ENCODE results near the gene DNAH10.

DNAH10 gene

DNA sequence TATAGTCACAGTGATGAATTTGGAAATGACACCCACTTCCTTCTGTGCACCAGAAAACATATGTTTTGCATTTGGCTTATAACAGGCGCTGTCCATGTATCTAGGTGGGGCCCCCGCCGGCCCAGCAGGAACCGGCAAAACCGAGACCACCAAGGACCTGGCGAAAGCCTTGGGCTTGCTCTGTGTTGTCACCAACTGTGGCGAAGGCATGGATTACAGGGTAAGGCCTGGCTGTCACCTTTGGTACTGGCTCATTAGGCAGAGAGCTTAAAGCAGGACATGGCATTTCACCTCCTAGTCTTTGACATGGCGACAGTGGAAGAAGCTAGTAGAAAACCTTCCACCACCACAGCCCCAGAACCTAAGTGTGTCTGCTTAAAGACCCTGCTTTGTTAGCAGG, 85.8 kb downstream of the DNAH10 start:
- no peak for DNase-seq

DNA sequence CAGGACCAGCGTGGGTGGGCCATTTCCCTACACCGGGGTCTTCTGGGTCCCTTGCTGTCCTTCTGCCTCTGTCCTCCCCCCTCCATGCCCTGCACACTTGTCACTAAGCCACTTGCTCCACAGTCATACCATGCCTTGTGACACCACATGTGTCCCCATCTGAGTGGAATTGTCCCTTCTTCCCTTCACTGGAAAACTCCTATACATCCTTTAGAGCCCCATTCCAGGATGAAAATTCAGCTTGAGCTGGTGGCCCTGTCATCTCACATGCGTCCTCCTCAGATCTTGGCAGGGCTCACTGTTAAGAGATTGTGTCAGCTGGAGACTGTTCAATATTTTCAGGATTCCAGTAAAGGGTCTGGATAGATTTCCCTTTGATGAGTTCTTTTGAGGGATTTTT, 87.4 kb downstream of the DNAH10 start:
- no peak for DNase-seq

DNA sequence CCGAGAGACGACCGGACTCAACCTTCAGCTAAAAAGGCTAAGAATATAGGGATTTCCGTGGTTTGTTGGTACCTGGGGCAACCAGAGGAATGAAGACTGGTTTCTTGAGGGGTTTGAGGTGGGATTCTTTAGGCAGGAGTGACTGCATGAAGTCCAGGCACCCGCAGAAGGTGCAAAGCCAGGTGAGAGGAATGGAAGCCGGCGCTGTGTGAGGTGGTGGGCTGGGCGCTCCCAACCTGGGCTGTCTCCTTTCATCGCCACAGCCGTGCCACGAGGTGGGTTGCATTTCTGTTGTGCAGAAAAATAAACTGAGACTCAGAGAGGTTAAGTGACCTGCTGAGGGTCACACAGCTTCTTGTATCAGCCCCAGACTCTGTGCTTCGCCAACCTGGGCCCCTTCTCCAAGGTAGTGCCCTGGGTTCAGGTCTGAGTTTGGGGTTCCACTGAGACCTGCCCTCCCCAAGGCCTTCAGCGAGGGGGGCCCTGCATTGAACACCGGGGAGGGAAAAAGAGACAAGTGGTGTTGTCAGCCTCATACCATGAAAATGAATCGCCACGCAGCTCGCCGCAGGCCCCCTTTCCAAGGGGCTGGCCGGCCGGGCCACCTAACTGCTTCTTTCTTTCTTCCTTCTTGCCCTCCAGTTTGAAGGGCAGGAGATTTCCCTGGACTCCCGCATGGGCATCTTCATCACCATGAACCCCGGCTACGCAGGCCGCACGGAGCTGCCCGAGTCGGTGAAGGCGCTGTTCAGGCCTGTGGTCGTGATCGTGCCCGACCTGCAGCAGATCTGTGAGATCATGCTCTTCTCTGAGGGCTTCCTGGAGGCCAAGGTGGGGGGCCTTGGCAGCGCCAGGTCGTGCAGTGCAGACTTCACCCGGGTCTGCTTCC, 88.4 kb downstream of the DNAH10 start:
- no peak for DNase-seq

DNA sequence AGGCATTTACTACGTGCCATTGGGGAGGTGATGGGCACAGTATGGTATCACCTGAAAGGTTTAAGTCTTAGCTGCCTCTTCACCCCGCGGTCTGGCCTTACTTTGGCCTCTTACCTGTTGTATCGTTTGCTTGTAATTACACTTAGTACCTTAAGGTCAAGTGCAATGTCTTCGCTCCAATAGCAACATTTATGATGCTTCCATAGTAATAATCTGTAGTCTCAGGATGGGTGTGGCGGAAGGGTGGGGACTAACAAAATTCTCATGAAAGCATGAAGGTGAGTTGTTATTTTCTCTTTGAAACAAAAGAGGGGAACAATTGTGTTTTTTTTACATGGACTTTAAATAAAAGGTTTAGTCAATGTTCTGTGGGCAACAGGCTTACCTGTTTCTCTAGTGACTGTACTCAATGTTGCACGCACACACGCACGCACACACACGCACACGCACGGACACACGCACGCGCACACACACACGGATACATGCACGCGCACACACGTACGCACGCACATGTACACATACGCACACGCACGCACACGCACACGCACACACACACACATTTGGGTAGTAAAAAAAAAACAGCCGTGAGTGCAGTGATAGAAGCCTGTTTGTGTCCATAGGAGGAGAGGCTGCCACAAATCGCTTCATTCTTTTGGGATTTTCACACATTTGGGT, 91.4 kb downstream of the DNAH10 start:
- no peak for DNase-seq

DNA sequence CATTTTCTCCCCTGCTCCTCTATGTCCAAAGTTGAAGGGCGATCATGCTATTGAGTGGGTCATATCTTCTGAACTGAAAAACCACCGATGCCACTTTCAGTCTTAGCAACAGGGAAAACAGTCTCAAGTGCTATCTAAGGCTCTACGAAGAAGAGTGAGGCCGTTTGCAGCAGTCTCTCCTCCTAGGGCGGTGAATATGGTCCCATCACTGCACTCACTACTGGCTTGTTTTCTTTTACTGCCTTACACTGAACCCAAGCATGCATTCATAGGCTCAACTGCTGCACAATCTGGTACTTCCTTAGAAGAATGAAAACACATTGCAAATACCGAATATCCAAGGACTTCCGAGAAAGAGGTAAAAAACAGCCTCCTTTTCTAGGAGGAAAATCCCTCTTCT, 92.1 kb downstream of the DNAH10 start:
- no peak for DNase-seq

DNA sequence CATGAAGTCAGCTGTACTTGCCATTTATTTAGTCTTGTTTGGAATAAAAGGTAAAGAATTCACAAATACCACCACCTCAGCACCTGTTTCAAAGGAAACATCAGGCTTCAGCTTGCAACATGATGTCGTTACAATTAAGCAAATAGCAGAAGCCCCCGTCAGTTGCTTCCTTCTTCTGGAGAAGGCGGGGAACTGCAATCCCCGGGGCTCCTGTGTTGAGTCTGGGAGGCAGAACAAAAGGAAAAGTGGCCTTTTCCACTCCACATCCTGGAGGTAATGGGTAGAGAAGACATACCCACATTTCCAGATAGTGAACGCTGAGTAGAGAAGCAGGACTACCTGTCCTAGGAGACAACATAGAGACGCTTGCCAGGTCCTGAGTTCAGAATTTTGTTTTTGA, 92.8 kb downstream of the DNAH10 start:
- no peak for DNase-seq

DNA sequence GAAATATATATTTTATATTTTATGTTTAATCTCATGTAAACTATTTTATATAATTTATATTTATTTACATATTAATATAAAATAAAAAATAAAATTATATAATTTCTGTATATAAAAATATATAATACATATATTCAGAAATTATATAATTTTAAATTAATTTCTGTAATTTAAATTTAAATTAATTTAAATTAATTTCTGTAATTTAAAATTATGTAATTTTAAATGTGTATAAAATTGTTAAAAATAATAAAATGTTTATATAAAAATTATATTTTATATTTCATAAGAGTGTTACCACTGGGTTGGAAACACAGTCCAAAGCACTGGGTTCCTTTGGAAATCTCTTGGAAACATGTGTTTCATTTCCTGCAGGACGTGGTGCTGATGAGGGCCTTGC, 94.6 kb downstream of the DNAH10 start:
- no peak for DNase-seq

DNA sequence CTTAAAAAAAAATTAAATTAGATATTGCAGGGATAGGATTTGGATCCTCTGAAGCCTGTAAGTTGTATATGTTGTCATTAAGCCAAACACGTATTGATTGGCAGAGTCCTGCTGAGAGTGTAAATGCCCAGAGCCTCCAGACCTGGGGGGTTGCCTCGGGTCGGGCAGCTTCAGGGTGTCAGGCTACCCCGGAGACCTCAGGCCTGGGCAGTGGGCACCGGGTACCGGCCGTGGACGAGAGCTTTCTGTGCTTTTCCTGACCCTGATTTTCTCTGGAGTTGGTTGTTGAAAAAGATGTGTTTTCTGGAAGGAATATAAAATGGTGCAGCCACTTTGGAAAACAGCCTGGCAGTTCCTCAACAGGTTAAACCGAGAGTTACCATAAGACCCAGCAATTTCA, 96.1 kb downstream of the DNAH10 start:
- DNase-seq, result no peak

DNA sequence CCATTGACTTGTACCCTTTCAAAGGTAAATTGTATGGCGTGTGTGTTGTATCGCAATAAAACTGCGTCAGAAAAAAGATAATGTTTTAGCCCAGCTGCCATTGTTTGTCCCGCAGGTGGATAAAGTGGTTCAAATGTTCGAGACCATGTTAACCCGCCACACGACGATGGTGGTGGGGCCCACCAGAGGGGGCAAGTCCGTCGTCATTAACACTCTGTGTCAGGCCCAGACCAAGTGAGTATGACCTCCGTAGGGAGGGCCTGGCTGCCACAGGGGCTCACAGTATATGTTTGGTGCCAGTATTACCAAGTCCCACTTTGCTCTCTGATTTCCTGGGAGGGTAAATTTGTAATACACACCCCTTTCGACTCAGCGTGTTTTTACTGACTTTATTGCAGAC, 96.9 kb downstream of the DNAH10 start:
- no peak for DNase-seq

DNA sequence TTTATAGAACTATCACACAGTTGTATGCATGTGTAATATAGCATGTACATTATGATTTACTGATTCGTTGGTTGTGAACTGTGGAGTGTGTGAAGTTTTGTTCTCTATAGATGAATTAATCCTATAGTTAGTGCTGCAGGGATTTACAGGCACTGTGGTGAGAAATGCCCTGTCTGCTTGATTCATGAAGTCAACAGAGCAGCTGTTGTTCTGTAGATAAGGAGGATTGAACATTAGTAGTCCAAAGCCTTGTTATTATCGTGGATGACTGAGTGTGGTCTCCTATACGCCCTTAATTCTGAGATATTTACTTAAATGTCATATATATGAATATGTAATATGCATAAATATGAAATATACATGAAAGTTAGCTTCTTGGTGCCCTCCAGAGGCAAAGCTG, 98.3 kb downstream of the DNAH10 start:
- no peak for DNase-seq

DNA sequence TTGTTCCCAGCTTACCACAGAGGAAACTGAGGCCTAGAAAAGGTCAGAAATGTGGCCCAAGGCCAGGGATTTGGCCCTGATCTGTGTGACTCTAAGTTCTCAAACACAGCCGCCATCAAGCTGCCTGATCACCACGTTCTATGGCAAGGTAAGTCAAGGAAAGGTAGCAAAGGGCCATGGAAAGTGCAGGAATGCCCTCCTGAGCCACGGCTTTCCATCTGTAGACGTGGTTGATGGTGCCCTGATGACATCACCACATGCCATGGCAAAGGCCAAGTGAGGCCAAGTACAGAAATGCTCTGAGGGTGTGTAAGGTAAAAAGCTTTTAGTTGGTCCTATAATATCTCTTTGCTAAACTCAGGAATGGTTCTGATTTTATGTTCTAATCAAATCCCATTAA, 99.3 kb downstream of the DNAH10 start:
- DNase-seq, result no peak

DNA sequence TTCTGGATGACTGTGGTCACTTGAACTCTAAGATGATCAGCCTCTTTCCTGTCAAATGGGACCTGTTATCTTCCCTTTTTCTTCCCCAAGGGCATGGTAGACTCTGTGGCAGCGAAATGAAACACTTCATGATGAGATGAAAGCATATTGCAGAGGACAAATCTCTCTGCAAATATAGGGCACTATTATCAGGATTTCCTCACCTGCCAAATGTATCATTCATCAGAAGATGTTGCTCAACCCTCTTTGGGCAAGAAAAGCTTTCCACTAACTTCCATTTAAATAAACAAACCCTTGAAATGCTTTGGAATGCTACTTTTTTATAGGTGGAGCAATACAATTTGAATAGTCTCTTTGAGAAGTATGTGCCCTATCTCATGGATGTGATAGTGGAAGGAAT, 105.0 kb downstream of the DNAH10 start:
- DNase-seq, result no peak

DNA sequence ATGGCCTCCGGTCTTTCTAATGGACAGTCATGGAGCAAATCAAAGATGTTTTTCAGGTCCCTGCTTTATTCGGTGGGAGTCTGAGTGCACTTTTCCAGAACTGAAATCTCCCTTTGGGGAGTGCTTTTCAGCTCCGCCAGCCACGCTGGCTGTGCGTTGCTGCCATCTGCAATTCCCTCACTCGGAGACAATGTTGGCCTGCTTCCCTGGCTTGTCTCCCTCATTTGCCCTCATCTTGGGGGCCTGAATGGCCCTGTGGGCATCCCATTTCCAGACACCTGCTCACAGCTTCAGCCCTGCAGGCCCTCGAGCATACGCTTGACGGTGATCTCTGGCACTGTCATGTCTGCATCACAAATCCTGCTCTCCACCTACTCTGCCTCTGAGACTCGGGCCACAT, 106.7 kb downstream of the DNAH10 start:
- no peak for DNase-seq

DNA sequence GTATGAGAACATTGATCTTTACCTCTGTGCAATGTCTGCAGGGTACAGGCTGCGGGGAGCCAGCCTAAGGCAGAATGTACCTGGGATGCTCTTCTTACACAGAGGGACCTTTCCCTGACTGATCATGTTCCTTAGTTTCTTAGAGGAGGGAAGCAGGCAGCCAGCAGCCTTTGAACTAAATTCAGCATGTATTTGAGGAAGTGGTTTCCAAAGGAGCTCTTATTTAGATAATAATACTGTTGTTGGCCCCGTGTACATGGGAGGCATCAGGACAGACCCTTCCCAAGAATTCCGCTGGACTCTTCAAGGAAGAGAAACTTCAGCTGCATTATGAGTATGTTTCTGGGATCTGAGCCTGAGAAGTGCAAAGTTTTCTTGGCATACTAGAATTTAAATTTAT, 111.7 kb downstream of the DNAH10 start:
- DNase-seq, result no peak

DNA sequence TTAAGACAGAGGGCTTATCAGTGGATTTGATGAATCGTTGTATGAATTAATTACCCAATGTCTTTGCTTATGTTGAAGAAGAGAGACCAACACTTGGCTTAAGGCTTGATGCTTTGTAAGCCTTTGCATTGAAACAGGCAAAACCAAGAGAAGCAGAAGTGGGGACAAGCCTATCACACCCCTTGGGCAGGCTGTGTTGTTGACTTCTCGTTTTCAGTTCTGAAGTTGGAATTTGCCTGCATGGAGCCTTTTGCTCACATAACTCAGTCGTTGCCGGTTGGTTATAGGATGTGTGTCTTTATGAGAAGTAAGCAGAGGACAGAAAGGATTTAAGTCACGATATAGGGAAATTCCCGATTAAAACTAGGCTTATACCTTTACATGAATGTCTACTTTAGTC, 115.9 kb downstream of the DNAH10 start:
- no peak for DNase-seq

DNA sequence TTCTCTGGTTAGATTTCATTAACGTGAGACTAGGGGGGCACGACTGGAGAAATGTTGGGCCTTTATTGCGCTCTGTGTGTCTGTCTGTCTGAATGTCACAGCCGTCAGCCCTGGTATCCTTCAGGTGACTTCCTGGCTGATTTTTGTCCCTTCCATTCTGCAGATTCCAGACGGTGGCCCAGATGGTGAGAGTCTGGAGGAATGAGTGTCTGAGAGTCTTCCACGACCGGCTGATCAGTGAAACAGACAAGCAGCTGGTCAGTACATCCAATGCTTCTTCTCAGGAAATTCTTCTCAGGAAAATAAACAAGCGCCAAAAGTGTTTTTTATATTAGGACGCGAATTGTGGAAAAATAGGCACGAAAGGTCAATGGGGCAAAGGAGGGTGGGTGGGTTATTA, 117.0 kb downstream of the DNAH10 start:
- no peak for DNase-seq

DNA sequence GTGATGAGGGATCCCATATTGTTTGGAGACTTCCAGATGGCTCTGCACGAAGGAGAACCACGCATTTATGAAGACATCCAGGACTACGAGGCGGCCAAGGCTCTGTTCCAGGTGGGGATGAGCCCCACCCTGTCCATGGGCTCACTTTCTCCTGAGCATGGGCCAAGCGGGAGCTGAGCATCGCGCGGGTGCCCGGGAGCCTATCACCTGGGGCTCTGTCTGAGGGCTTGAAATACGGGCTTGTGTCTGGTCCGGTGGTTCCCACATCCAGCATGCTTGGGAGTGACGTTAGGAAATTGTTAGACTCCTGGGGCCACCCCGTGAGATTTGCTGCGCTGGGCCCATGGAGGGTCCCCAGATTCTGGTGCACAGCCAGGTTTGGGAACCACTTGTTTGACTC, 117.6 kb downstream of the DNAH10 start:
- no peak for DNase-seq

DNA sequence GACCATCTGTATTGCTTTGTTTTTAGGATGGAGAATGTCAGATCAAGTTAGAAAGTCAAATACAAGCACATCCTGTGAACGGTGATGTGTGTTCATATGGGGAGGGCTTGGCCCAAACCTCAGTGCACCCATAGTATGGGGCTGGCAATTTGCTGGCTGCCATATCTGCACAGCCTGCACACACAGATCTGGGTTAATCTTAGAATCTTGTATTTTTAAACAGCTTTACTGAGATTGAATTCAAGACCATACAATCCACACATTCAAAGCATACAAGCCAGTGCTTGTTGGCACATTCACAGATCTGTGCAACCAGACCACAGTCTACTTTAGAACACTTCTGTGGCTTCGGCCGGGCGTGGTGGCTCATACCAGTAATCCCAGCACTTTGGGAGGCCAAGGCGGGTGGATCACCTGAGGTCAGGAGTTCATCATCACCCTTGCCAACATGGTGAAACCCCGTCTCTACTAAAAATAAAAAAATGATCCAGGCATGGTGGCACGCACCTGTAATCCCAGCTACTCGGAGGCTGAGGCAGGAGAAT, 120.1 kb downstream of the DNAH10 start:
- no peak for DNase-seq

DNA sequence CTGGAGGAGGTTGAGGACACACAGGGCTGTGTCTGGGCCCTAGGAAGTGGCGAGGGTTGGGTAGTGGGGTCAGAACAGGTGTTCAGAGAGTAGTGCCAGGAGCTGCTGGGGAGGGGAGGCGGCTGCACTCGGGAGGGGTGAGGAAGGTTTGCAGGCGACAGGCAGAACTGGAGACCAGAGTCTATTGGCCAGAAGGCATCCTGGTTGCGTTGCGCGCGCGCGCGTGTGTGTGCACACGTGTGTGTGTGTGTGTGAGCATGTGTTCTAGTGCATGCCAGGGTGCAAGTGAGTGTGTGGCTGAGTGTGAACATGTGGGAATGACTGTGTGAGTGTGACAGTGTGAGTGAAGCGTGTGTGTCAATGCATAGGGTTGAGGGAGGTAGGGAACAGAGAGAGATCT, 124.2 kb downstream of the DNAH10 start:
- no peak for DNase-seq

DNA sequence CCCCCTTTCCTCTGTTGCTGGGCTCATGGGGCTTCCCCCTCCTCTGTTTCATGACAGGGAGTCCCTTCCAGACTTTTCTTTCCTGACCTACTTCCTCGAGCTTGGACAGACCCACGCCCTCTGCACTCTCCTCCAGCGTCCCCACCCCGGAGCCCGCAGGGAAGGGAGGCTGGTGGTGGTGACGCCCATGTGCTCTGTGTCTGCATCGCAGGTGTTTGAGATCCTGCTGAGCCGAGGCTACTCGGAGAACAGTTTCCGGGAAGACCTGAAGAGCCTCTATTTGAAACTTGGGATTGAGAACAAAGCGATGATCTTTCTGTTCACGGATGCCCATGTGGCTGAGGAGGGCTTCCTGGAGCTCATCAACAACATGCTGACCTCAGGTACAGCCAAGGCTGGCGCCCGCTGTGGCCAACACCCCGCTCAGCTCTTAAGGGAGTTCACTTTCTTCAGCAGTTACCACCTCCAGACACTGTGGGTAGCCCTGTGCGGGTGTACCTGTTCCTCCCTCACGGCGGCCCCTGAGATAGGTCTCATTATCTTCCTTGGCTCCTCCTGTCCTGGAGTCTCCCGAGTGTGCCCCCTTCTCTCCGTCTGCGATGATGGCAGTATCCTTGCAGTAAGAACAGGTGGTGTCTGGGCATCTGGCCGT, 125.0 kb downstream of the DNAH10 start:
- no peak for DNase-seq

DNA sequence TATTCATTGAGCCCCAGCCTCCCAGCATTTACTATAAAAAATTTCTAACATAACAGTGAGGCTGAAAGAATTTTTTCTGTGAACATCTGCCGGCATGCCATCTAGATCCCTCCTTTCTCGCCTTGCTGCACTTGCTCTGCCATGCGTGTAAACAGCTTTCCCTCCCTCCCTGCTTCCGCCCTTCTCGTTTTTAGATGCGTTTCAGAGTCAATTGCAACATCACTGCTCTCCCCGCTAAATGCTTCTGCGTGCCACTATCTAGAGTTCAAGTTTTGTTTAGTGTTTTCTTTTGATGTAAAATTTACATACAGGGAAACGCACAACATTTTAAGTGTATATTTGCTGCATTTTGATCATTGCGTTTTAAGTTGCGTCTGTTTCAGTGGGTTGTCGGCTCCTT, 126.9 kb downstream of the DNAH10 start:
- DNase-seq, result no peak

DNA sequence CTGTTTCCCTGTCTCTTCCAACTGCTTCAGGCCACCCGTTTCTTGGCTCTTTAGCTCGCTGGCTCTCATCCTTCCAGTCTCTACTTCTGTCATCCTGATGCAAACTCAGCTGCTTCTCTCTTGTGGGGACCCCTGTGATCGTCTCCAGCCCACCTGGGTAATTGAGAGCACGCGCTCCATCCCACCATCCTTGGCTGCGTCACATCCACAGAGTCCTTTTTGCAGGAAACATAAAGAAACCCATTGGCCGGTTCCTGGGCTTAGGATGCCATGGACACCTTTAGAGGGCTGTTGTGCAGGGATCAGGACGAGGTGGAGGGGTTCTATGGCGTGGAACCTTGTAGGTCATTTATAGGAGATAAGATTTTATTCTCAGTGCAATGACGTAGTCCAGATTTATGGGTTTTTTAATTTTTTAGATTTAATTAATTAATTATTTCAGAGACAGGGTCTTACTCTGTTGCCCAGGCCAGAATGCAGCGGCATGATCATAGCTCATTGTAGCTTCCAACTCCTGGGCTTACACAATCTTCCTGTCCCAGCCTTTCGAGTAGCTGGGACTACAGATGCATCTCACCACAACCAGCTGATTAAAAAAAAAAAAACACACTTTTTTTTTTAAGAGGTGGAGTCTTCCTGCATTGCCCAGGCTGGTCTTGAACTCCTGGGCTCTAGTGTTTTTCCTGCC, 127.9 kb downstream of the DNAH10 start:
- no peak for DNase-seq

DNA sequence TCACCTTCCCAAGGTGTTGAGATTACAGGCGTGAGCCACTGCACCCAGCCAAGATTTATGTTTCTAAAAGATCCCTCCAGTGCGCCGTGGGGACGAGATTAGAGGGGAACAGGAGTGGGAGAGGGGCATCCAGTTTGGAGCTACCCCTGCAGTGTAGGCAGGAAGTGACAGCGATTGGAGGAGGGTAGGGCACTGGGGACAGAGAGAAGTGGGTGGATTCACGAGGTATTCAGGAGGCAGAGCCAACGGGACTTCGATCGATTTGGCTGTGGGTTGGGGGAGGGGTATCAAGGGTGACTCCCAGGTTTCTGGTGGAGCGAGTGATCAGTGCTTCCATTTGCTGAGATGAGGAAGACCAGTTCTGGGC, 128.4 kb downstream of the DNAH10 start:
- DNase-seq, result no peak

All from NCI-H187 treated with DMSO at 0.1 percent for 48 hours (cell line).